ENCODE data around the gene ZNF300.
A peak's percentile ranks its signal among the peaks of the same experiment; 100 is the strongest.

ZNF300 gene

GRCh38 chr5:150904479-150905311 is at the start of gene ZNF300:
Gene ZNF300, minus strand, starts transcription at chr5:150904980. Its CDS starts 1,825 bp downstream, at chr5:150903155.
- peak; percentile 72 for DNase-seq (ENCODE audit: extremely low read depth, low read depth)
- peak within 1 kb of the TSS; percentile 61 for H3K4me3 ChIP-seq (replicated peaks; ENCODE audit: low read depth, low read length)
- TF ChIP-seq CTCF (IDR thresholded peaks at IDR 0.05; ENCODE audit: low read depth, low read length, missing control alignments), result no peak

DNA sequence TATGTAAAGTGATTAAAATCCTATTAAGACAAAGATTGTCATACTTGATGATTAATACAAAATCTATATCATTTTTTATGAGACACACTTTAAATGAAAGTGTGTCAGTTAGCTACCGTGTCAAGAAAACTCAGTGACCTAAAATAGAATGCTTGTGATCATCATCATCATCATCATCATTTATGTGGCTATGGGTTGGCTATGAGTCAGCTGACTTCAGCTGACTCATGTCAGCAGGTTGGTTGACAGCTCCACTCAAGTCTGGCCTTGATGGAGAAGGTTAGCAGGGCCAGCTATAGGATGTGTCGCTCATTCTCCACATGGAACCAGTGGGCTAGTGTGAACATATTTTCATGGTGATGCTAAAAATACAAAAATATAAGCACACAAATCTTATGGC is 43.8 kb upstream of the ZNF300 start:
- no peak for TF ChIP-seq CTCF (IDR thresholded peaks at IDR 0.05; ENCODE audit: low read depth, low read length, missing control alignments)
- DNase-seq (ENCODE audit: extremely low read depth, low read depth), result no peak
- no peak overlapping the region for H3K4me3 ChIP-seq (replicated peaks; ENCODE audit: low read depth, low read length)

DNA sequence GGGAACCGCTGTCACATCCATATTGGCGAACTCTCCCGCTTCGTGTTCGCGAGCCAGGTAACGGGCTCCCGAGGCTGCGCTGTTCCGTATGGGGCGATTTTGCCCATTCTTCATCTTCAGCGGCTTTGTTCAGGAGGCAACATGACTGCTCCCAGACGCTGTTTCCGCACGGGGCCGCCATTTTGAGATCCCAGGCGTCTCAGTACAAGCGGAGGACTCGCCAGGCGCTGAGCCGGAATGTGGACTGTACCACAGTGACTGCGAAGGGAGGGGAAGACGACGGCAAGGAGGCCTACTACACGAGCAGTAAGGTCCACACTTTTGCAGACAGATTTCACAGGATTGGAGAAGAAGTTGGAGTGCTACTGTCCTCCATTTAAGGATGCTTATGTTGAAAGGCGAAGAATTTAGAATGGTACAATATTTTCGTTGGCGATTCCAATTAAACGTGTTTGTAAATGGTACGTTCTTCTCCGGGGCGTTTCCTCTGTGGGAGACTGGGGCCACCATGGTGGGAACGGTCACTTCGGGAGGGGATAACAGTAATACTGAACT is 41.6 kb upstream of the ZNF300 start:
- H3K4me3 ChIP-seq (replicated peaks; ENCODE audit: low read depth, low read length), result peak overlapping the region; percentile 43
- no peak for TF ChIP-seq CTCF (IDR thresholded peaks at IDR 0.05; ENCODE audit: low read depth, low read length, missing control alignments)
- peak; percentile 44 for DNase-seq (ENCODE audit: extremely low read depth, low read depth)

DNA sequence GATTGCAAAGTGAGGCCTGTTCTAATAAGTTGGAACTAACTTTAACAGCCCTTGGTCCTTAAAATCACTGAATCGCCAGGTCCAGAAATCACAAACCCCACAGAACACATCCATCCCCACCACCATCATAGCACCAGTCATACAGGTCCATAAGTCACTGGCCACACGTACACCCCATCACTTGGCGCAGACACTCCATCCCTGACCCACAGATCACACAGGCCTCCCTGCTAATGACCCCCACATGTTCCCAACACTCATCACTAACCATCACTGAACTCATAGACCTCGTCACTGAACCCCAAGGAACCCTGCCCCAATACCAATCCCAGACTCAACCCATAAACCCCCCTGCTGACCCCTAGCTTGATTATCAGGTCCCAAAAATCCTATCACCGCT is 41.2 kb upstream of the ZNF300 start:
- H3K4me3 ChIP-seq (replicated peaks; ENCODE audit: low read depth, low read length), result peak overlapping the region; percentile 43
- TF ChIP-seq CTCF (IDR thresholded peaks at IDR 0.05; ENCODE audit: low read depth, low read length, missing control alignments), result no peak
- no peak for DNase-seq (ENCODE audit: extremely low read depth, low read depth)

DNA sequence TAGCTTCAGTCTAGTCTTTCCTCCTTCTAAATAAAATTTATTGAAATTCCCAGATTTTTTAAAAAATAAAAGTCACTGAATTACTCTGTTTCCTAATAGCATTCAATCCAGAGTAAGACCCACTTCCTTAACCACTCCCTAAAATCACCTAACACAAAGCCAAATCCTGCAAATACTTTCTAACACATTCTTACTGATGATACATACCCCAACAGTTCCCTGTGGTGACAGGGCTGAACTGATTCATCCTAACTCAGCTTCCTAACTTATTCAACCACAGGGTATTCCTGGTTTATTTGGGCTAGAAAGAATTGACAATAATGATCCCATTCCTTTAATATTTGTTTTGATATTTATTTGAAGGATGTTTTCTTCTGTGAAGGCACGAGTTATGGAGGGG is 40.7 kb upstream of the ZNF300 start:
- no peak overlapping the region for H3K4me3 ChIP-seq (replicated peaks; ENCODE audit: low read depth, low read length)
- DNase-seq (ENCODE audit: extremely low read depth, low read depth), result no peak
- TF ChIP-seq CTCF (IDR thresholded peaks at IDR 0.05; ENCODE audit: low read depth, low read length, missing control alignments), result no peak

DNA sequence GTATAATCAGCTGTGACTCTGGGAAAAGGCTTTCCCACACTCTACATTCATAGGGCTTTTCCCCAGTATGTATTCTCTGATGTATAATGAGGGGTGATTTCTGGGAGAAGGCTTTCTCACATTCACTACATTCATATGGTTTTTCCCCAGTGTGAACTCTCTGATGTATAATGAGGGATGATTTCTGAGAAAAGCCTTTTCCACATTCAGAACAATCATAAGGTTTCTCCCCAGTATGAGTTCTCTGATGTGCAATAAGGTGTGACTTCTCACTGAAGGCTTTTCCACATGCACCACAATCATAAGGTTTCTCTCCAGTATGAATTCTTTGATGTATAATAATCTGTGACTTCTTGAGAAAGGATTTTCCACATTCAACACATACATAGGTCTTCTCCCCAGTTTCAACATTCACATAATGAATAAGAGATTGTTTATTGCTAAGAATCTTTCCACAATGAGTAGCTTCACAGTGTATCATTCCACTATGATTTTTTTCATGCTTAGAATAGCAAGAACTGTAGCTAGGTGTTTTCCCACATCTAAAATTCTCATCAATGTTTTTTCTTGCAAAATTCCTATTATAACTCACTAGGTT is 26.7 kb upstream of the ZNF300 start:
- no peak overlapping the region for H3K4me3 ChIP-seq (replicated peaks; ENCODE audit: low read depth, low read length)
- no peak for DNase-seq (ENCODE audit: extremely low read depth, low read depth)
- no peak for TF ChIP-seq CTCF (IDR thresholded peaks at IDR 0.05; ENCODE audit: low read depth, low read length, missing control alignments)
